ENCODE measurements around the gene PSD.

DNA sequence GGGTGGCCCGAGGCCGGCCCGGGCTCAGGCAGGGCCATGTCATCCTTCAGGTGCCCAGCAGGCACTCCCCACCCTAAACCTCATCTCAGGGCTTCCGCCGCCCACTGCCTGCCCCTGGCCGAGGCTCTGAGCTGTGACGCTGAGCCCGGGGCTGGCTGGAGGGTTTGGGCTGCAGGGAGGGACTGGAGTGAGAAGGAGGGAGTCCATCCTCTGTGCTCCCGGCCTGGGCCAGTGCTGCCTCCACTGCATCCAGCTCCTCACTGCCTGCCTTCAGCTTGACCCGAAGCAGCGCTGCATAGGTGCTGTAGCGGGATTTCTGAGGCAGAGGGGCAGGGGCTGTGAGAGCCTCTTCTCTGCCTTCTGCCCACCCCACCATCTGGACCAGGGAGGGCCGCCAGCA is 15.5 kb downstream of the PSD start:
- TF ChIP-seq CTCF (IDR thresholded peaks at IDR 0.05) (no peak), POLR2A (IDR thresholded peaks at IDR 0.05) (no peak)

Data from esophagus squamous epithelium (tissue), 4 donors.